HG03457 (cell line): ENCODE measurements around the gene GNMT.
"Not testable (repeated sequence)": the region's sequence is repeated elsewhere in the genome, so short reads cannot be mapped to it uniquely, and the experiment has no call there.

Source experiments
- ATAC-seq: cut with Tn5 transposase; IDR thresholded peaks from one replicate; pipeline ENCODE4 v1.9.1; 2021; ENCODE audit warnings: moderate number of reproducible peaks; ENCODE audit not compliant: unreplicated experiment

The GNMT gene

DNA sequence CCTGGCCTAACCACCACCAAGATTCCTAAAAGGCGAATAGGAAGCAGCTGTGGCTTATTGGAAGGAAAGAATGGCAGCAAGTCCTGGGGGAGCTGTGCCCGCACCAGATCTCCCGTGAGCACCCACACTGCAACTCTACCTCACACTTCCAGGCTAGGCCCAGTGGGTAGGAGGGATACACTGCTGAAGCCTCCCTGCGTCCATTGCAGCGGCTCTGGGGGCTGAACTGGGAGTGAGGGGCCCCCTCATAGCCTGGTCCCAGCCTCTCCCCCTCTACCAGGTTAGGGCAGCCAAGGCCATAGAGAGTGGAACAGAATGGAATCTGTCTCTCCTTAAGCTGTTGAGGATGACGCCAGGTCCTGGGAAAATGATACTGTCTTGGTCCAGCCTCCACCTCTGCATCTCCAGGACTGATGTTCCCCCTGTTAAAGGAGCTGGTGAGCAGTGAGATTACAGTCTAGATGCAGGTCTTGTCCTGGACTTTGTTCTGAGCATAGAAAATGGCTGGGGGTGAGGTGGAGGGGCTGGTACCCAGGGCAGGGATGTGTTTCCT, 20.0 kb upstream of the GNMT start:
- no peak for ATAC-seq

DNA sequence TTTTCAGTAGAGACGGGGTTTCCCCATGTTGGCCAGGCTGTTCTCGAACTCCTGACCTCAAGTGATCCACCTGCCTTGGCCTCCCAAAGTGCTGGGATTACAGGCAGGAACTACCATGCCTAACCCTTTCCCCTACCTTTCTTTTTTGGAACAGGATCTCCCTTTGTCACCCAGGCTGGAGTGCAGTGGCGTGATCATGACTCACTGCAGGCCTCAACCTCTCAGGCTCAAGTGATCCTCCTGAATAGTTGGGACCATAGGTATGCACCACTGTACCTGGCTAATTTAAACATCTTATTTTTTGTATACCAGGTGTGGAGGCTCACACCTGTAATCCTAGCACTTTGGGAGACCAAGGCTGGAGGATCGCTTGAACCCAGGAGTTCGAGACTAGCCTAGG, 19.2 kb upstream of the GNMT start:
- ATAC-seq: not testable (repeated sequence)

DNA sequence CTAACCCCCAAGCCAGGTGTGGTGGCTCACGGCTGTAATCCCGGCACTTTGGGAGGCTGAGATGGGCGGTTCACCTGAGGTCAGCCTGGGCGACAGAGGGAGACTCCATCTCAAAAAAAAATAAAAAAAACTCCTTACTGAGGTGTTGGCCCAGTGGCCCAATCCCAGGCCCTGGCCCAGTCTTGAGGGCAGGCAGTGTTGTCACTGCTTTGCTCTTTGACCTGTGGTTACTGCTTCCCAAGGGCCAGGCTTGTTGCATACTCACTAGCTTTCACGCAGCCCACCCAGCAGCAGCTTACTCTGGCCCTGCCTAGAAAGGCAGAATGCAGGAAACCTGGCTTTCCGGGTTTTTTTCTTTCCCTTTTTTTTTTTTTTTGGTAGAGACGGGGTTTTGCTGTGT, 18.1 kb upstream of the GNMT start:
- no peak for ATAC-seq

DNA sequence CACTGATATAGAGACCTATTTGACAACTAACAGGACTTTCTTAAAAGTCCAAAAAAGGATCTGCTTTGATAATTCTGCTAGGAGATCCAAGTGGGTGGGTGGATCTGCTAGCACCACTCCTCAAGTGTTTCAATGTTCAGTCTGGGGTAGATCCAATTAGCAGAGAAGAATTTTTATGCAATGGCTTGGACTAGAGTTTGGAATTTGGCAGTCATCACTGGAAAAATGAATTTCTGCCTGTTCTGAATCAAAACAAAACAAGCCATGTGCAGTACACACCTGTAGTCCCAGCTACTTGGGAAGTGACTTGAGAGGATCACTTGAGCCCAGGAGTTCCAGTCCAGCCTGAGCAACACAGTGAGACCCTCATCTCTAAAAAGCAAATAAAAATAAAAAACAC, 12.6 kb upstream of the GNMT start:
- no peak for ATAC-seq

DNA sequence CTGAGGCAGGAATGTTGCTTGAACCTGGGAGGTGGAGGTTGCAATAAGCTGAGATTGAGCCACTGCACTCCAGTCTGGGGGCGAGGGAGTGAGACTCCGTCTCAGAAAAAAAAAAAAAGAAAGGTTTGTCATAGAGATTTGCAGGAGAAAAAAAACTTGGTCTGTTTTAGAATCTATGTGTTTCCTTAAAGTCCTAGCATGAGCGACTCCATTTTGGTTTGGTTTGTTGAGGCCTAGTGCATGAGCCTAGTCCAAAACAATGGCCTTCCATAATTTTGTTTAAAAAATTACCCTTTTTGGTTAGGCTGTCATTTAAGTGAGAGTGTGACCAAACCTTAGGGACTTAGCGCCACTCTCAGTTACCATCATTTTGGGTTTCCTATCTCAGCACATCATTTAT, 8.2 kb upstream of the GNMT start:
- no peak for ATAC-seq

GRCh38 chr6:42954405-42954804, 6.1 kb upstream of the GNMT start:
- ATAC-seq: not testable (repeated sequence)

DNA sequence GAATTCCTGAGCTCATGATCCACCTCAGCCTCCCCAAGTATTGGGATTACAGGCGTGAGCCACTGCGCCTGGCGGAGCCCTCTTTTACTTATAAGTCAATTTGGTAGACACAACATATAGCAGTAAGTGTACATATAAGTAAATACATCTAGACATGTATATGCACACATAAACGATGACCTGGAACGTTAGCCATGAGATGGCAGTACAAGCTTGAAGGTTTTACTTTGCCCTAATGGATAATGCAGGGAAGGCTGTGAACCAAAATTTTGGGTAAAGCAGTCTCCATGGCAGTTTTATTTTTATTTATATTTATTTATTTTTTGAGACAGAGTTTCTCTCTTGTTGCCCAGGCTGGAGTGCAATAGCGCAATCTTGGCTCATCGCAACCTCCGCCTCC, 2.4 kb upstream of the GNMT start:
- no peak for ATAC-seq

- no peak for ATAC-seq
These were observed 674 bp upstream of the GNMT start for GRCh38 chr6:42959917-42960242.

DNA sequence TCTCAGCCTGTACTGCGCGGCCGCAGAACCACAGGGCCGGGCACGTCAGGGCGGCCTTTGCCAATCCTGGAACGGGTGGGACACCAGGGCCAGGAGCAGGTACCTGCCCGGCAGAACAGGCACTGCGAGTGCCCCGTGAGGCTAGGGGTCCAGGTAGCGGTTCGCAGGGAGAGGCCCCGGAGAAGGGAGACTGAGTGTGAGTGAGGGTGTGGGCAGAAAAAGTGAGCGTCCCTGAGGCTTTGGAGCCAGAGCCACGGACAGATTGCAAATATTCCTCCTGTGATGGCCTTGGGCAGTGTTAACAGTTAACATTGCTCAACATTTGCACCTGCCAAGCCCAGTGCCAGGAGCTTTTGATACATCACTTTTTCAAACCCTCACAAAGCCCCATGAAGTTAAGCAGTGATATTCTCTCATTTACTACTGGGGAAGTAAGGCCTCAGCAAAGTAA, 491 bp downstream of the GNMT start:
- no peak for ATAC-seq

DNA sequence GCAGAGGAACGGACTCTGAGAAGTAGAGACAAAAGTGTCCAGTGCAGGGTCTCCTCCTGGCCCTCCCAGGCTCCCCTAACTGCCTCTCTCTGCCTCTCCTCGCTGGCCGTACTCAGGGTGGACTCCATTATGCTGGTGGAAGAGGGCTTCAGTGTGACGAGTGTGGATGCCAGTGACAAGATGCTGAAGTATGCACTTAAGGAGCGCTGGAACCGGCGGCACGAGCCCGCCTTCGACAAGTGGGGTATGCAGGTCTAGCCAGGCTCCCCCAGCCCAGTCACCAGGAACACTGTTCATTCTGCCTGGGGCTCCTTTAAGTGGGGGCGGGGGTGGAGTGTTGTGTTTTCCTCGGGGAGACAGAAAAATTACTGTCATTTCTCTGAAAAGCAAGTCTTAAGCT, 1.5 kb downstream of the GNMT start:
- ATAC-seq: no peak

GRCh38 chr6:42962502-42963178, 2.1 kb downstream of the GNMT start:
- ATAC-seq: no peak

DNA sequence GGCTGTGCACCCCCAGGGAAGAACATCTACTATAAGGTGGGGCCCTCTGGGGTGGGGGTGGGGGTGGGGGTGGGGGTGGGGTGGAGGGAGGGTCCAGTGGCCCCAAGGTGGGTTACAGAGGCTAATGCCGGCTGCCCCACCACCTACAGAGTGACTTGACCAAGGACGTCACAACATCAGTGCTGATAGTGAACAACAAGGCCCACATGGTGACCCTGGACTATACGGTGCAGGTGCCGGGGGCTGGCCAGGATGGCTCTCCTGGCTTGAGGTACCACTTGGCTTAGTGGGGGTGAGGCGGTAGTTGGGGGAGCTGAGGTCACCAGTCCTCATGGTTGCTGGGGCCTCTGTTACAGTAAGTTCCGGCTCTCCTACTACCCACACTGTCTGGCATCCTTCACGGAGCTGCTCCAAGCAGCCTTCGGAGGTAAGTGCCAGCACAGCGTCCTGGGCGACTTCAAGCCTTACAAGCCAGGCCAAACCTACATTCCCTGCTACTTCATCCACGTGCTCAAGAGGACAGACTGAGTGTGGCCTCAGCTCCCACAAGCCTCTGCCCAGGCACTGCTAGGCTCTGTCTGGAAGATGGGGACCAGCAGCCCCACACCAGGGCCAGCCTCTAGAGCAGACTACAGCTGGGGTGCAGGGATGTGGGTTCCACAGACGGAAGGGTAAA, 2.8 kb downstream of the GNMT start:
- no peak for ATAC-seq

GRCh38 chr6:42963855-42964605, 3.5 kb downstream of the GNMT start:
- ATAC-seq: no peak

- ATAC-seq: no peak
These were observed 6.0 kb downstream of the GNMT start for GRCh38 chr6:42966571-42966970.

- no peak for ATAC-seq
These were observed 6.7 kb downstream of the GNMT start for GRCh38 chr6:42967228-42967627.

DNA sequence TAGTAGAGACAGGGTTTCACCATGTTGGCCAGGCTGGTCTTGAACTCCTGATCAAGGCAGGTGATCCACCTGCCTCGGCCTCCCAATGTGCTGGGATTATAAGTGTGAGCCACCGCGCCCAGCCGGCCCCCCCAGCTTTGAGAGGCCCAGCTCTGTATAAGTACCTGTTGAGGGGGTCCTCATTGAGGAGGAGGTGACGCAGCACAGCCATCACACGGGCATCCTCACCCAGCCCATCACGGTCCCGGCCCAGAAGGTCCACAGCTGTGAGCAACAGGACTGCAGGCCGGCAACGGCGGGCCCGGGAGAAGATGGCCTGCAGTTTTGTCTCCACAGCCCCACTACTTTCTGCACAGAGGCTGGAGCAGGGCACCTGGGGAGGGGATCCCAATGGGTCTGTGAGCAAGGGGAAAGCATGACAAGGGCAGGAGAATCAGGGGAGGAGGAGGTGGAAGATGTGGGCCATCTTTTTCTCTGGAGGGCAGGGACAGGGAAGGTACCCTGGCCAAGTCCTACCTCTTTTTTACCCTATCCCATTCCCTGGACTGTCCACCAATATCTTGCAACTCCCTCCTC, 7.7 kb downstream of the GNMT start:
- no peak for ATAC-seq

GRCh38 chr6:42968783-42969182, 8.2 kb downstream of the GNMT start:
- ATAC-seq: no peak

DNA sequence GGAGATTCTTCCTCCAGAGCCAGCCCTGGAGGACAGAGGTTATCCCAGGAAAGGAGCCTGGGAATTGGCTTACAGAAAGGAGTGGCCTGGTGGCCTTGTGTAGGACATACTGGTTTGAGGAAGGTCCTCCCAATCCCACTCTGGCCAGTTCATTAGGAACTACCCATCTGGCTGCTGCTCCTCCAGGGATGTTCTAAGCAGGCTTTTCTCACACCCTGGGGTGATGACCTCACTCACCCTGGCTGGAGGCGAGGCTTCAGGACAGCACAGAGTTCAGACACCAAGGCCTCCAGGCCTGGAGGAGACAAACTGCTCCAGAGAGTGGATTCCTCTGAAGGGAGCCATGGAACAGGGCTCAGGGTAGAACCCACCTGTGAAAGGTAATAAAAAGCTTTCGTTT, 8.9 kb downstream of the GNMT start:
- ATAC-seq: no peak

DNA sequence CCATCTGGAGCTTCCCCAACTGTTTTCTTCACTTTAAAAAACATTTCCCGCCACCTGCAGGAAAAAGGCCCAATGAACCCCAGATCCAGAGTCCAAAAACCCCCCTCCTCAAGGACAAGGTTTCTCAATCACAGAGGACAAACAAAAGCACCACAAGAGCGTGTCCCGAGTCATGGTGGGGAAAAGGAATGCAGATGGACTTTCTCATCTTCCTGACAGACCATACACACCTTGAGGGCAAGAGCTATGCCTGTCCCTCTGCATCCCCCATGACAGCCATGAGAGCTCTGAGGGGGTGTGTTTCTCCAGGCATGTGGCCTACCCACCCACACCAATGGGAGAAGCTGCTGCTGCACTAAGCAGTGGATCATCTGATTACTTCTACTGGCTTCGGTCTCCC, 9.4 kb downstream of the GNMT start:
- no peak for ATAC-seq

DNA sequence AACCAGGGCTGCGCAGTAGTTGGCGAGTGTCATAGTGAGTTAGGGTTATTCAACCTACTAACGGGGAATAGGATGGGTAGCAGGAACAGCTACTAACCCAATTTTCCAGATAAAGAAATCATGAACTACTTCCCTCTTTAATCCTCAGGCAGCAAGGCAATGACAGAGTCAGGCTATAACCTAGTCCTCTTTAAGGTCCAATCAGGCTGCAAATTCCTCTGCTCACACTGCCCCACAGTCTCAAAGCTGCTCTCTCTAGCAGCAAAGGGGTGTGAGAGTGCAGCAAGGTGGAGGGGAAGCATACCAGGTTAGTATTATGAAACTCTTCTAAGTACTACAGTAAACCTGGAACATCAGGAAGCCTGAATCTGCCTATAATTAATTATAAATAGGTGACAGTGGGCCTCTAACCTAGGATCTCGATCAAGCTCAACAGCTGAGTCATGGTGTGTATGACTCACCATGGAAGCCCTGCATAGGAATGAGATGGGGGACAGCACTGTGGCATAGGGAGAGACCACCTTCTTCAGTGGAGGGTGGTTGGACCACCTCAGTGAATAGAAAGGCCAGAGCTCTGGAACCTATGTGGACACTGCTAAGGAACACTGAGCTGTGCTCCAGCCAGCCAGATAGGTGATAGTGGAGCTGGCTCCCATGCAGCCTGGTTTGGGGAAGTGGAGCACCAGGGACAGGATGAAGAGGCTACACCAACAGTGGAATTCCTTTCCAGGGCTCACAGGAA, 10.5 kb downstream of the GNMT start:
- ATAC-seq: no peak
